Measurements from ENCODE around the gene KLHL42.

- no peak for TF ChIP-seq CREB1 (IDR thresholded peaks at IDR 0.05; ENCODE audit: low read depth)
- TF ChIP-seq TAF1 (IDR thresholded peaks at IDR 0.05; ENCODE audit: low read depth), result no peak
These were observed 26.2 kb downstream of the KLHL42 start for GRCh38 chr12:27806259-27806658.

Data from Ishikawa (cell line).